Measurements from ENCODE around the gene UQCRH.
"Not testable (repeated sequence)": the region's sequence is repeated elsewhere in the genome, so short reads cannot be mapped to it uniquely, and the experiment has no call there.

Gene UQCRH

DNA sequence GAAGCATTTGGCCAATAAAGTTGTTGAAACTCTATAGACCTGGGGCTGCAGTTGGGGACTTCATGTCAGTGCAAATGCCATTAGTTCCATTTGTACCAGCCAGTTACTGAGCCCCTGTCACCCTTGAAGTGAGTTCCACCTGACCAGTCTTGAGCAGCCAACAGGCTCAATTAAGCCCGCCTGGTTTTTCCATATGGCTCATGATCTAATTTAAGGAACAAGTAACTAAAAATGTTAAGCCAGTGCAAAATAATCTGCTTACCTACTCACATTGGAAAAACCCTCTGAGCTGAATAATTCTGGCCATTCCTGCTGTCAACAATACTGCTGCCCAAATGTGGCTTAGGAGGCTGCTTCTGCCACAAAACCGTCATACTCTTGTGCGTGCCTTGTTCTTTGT lies 58.7 kb downstream of the UQCRH start:
- Histone ChIP-seq H3K27me3 (ENCODE audit: low read length) (no peaks in the 10 kb centered on the region), H3K79me2 (ENCODE audit: insufficient read depth, low read length) (no peaks in the 10 kb centered on the region), H3K9me2 (replicated peaks; ENCODE audit: insufficient read depth, low read length) (no peaks in the 10 kb centered on the region), H3K27ac (ENCODE audit: low read depth, low read length) (no peak overlapping the region), H3K9me3 (ENCODE audit: insufficient read depth, low read length) (no peaks in the 10 kb centered on the region), H3F3A (ENCODE audit: insufficient read depth) (no peaks in the 10 kb centered on the region), H3K4me2 (ENCODE audit: low read depth, low read length, poor library complexity, severe bottlenecking) (no peak overlapping the region), H2AFZ (ENCODE audit: low read depth, low read length, severe bottlenecking) (no peak overlapping the region), H4K20me1 (ENCODE audit: low read depth, low read length) (no peaks in the 10 kb centered on the region), H3K36me3 (ENCODE audit: low read length) (peaks cover 22% of the 10 kb centered on the region; the same call in 1 of the 2 replicates), H3K9ac (ENCODE audit: low read length) (no peak overlapping the region), H3K4me3 (ENCODE audit: insufficient read depth, low read length, poor library complexity, severe bottlenecking) (no peak overlapping the region)
- TF ChIP-seq CTCF (IDR thresholded peaks at IDR 0.05; ENCODE audit: insufficient read depth, low read length, poor library complexity, severe bottlenecking) (no peak), EZH2phosphoT487 (conservative IDR thresholded peaks at IDR 0.05; ENCODE audit: low read length) (no peak)

- Histone ChIP-seq H3K9ac (ENCODE audit: low read length) (no peak overlapping the region), H3K27me3 (ENCODE audit: low read length) (no peaks in the 10 kb centered on the region), H3K9me2 (replicated peaks; ENCODE audit: insufficient read depth, low read length) (no peaks in the 10 kb centered on the region), H3F3A (ENCODE audit: insufficient read depth) (no peaks in the 10 kb centered on the region), H3K4me3 (ENCODE audit: insufficient read depth, low read length, poor library complexity, severe bottlenecking) (no peak overlapping the region), H3K27ac (ENCODE audit: low read depth, low read length) (no peak overlapping the region), H3K36me3 (ENCODE audit: low read length) (peaks cover 20% of the 10 kb centered on the region; the same call in 1 of the 2 replicates), H3K4me2 (ENCODE audit: low read depth, low read length, poor library complexity, severe bottlenecking) (no peak overlapping the region), H4K20me1 (ENCODE audit: low read depth, low read length) (no peaks in the 10 kb centered on the region), H3K79me2 (ENCODE audit: insufficient read depth, low read length) (no peaks in the 10 kb centered on the region), H3K9me3 (ENCODE audit: insufficient read depth, low read length) (no peaks in the 10 kb centered on the region), H2AFZ (ENCODE audit: low read depth, low read length, severe bottlenecking) (no peak overlapping the region)
- TF ChIP-seq CTCF (IDR thresholded peaks at IDR 0.05; ENCODE audit: insufficient read depth, low read length, poor library complexity, severe bottlenecking) (no peak), EZH2phosphoT487 (conservative IDR thresholded peaks at IDR 0.05; ENCODE audit: low read length) (no peak)
These were observed 59.6 kb downstream of the UQCRH start for GRCh38 chr1:46363121-46363520.

- Histone ChIP-seq H3K9me3 (ENCODE audit: insufficient read depth, low read length) (no peaks in the 10 kb centered on the region), H3K4me3 (ENCODE audit: insufficient read depth, low read length, poor library complexity, severe bottlenecking) (no peak overlapping the region), H4K20me1 (ENCODE audit: low read depth, low read length) (no peaks in the 10 kb centered on the region), H3K79me2 (ENCODE audit: insufficient read depth, low read length) (no peaks in the 10 kb centered on the region), H3K9me2 (replicated peaks; ENCODE audit: insufficient read depth, low read length) (no peaks in the 10 kb centered on the region), H3K36me3 (ENCODE audit: low read length) (peaks cover 23% of the 10 kb centered on the region; the same call in 1 of the 2 replicates), H3F3A (ENCODE audit: insufficient read depth) (no peaks in the 10 kb centered on the region), H3K27me3 (ENCODE audit: low read length) (no peaks in the 10 kb centered on the region), H2AFZ (ENCODE audit: low read depth, low read length, severe bottlenecking) (no peak overlapping the region), H3K27ac (ENCODE audit: low read depth, low read length) (no peak overlapping the region), H3K4me2 (ENCODE audit: low read depth, low read length, poor library complexity, severe bottlenecking) (no peak overlapping the region), H3K9ac (ENCODE audit: low read length) (no peak overlapping the region)
- TF ChIP-seq EZH2phosphoT487 (conservative IDR thresholded peaks at IDR 0.05; ENCODE audit: low read length) (no peak), CTCF (IDR thresholded peaks at IDR 0.05; ENCODE audit: insufficient read depth, low read length, poor library complexity, severe bottlenecking) (no peak)
These were observed 61.1 kb downstream of the UQCRH start for GRCh38 chr1:46364612-46365011.

DNA sequence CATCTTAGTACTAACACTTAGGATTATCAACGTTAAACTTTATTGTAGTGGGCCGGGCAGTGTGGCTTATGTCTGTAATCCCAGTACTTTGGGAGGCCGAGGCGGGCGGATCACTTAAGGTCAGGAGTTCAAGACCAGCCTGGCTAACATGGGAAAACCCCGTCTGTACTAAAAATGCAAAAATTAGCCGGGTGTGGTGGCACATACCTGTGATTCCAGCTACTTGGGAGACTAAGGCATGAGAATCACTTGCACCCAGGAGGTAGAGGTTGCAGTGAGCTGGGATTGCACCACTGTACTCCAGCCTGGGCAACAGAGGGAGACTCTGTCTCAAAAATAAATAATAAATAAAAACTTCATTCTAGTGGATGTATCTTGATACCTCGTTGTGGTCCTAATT lies 62.3 kb downstream of the UQCRH start:
- not testable (repeated sequence) for H3K27me3 ChIP-seq (ENCODE audit: low read length); H2AFZ ChIP-seq (ENCODE audit: low read depth, low read length, severe bottlenecking); H3K9me3 ChIP-seq (ENCODE audit: insufficient read depth, low read length); H4K20me1 ChIP-seq (ENCODE audit: low read depth, low read length); H3K9ac ChIP-seq (ENCODE audit: low read length); H3F3A ChIP-seq (ENCODE audit: insufficient read depth); H3K4me3 ChIP-seq (ENCODE audit: insufficient read depth, low read length, poor library complexity, severe bottlenecking); H3K4me2 ChIP-seq (ENCODE audit: low read depth, low read length, poor library complexity, severe bottlenecking); H3K27ac ChIP-seq (ENCODE audit: low read depth, low read length); H3K9me2 ChIP-seq (replicated peaks; ENCODE audit: insufficient read depth, low read length); H3K79me2 ChIP-seq (ENCODE audit: insufficient read depth, low read length)
- peaks cover 18% of the 10 kb centered on the region; the same call in 1 of the 2 replicates for H3K36me3 ChIP-seq (ENCODE audit: low read length)
